Suprapubic skin (tissue), 4 donors: ENCODE data around the gene WNT7A.

Experiments used
- CTCF ChIP-seq, 2 donors: fragments of 200-600 bp in 1 of 2; fragments of 450-650 bp in 1 of 2; sonication (generic) in 1 of 2; IDR thresholded peaks; one replicate each; pipeline ENCODE4 v1.5.1; 2016 to 2019; ENCODE audit warnings: antibody characterized with exemption in 2 of 2, mild to moderate bottlenecking in 1 of 2, moderate library complexity in 1 of 2
- EP300 ChIP-seq: sonication (generic); formaldehyde crosslinking; IDR thresholded peaks from one replicate; pipeline ENCODE4 v1.6.1; 2017; ENCODE audit warnings: antibody characterized with exemption
- POLR2A ChIP-seq, 2 donors: fragments of 450-650 bp; IDR thresholded peaks; one replicate each; pipeline ENCODE4 v1.6.1; 2017; ENCODE audit warnings: antibody characterized with exemption in 2 of 2, mild to moderate bottlenecking in 2 of 2, moderate library complexity in 2 of 2
- POLR2AphosphoS5 ChIP-seq, 3 donors: sonication (generic); formaldehyde crosslinking; IDR thresholded peaks; one replicate each; pipeline ENCODE4 v1.6.1; 2017; ENCODE audit warnings: antibody characterized with exemption in 3 of 3

- TF ChIP-seq POLR2AphosphoS5 (IDR thresholded peaks at IDR 0.05) = no peak
- no peak for TF ChIP-seq CTCF (IDR thresholded peaks at IDR 0.05)
- no peak for TF ChIP-seq EP300
- no peak for TF ChIP-seq POLR2A (IDR thresholded peaks at IDR 0.05)
Observed at GRCh38 chr3:13793451-13793850, 86.4 kb downstream of the WNT7A start.
